ENCODE measurements around the gene ALX3. TPM values are rescaled to one million over a fixed set of nuclear protein-coding genes. Genes with fewer than 3 reads are reported as not detected.

ALX3 gene
- total and polyA plus RNA-seq, 2 of the 4 experiments (the other 2 are of a cell fraction) = not detected

DNA sequence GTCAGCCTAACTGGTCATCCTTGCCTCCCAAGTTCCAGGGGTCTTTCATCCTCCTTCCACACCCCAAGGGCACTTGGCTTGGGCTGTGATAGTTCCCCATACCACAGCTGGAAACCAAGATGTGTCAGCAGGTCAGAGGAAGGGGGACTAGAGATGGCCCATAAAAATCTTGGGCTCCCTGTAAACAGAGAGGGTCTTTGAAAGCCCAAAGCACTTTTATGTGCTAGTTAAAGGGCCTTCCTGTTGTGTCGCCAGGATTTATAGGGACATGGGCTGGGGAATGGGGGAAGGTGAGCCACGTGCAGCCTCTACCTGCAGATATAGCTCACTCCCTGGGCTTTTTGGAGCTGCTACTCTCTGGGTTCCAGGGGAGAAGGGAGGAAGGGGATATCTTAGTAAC, 29.9 kb upstream of the ALX3 start (continued):
- no peak for TF ChIP-seq BHLHE40 (IDR thresholded peaks at IDR 0.05; ENCODE audit: low read depth, low read length)
- no peak for TF ChIP-seq NFE2L2 (IDR thresholded peaks at IDR 0.05; ENCODE audit: low read depth, low read length)
- TF ChIP-seq FOS (IDR thresholded peaks at IDR 0.05; ENCODE audit: low read depth, low read length) = no peak

GRCh38 chr1:110098222-110099026, 28.0 kb upstream of the ALX3 start:
- Histone ChIP-seq H2AK9ac (replicated peaks; ENCODE audit: low read depth, low read length, poor library complexity) (peak overlapping the region; percentile 28), H3K36me3 (ENCODE audit: control insufficient read depth, insufficient read depth, low read length) (no peaks in the 10 kb centered on the region), H3K14ac (replicated peaks; ENCODE audit: low read depth, low read length) (no peak overlapping the region), H3K9me1 (ENCODE audit: insufficient read depth, low read length) (peaks cover 2% of the 10 kb centered on the region; the same call in 1 of the 2 replicates), H2BK120ac (ENCODE audit: low read depth, low read length) (no peak overlapping the region), H2BK15ac (ENCODE audit: low read depth, low read length) (no peak overlapping the region), H3K4me1 (ENCODE audit: control insufficient read depth, insufficient read depth, low read length) (no peaks in the 10 kb centered on the region; the same call in 1 of the 2 replicates), H2BK5ac (ENCODE audit: low read depth, low read length, poor library complexity, severe bottlenecking) (no peak overlapping the region), H3K27me3 (ENCODE audit: control insufficient read depth, insufficient read depth, low read length) (peaks cover 59% of the 10 kb centered on the region), H3K79me1 (ENCODE audit: low read depth in 1 of 2, low read length in 2 of 2) (no peaks in the 10 kb centered on the region), H3K56ac (ENCODE audit: extremely low read depth, insufficient read depth, low read length) (no peak overlapping the region), H4K8ac (ENCODE audit: low read depth in 2 of 2, low read length in 2 of 2) (no peak overlapping the region), H3K23ac (ENCODE audit: low read depth, low read length) (no peak overlapping the region), H3K4me2 (ENCODE audit: low read depth, low read length) (no peak overlapping the region), H4K91ac (ENCODE audit: insufficient read depth, low read depth, low read length) (no peak overlapping the region), H3K4ac (ENCODE audit: low read depth, low read length) (no peak overlapping the region), H4K20me1 (ENCODE audit: insufficient read depth, low read length) (no peaks in the 10 kb centered on the region), H3K27ac (ENCODE audit: insufficient read depth, low read length) (no peak overlapping the region), H4K5ac (ENCODE audit: low read depth, low read length) (no peak overlapping the region), H2AK5ac (ENCODE audit: low read depth, low read length) (no peak overlapping the region), H3K9ac (ENCODE audit: low read depth, low read length) (no peak overlapping the region), H3K9me3 (ENCODE audit: control insufficient read depth, insufficient read depth, low read length) (peaks cover 3% of the 10 kb centered on the region), H2BK20ac (ENCODE audit: low read depth, low read length) (no peak overlapping the region), H2AFZ (replicated peaks; ENCODE audit: low read length, poor library complexity) (no peak overlapping the region), H3K4me3 (ENCODE audit: insufficient read depth, low read depth, low read length) (no peak overlapping the region), H3K18ac (ENCODE audit: low read depth, low read length) (no peak overlapping the region)
- no TSS peak for BruUV-seq (replicated peaks)
- ATAC-seq (ENCODE audit: low read depth) (no peak), DNase-seq (no peak)
- dilution Hi-C loops (cut with HindIII; ENCODE audit: low sequenced_read_pairs, unreplicated experiment) (no loop called here), intact Hi-C loops (cut with micrococcal nuclease) (no loop called here), in situ Hi-C loops (cut with MboI; ENCODE audit: low sequenced_read_pairs) (no loop called here)
- POLR2A ChIA-PET (ENCODE audit: unreplicated experiment) = no interaction called here
- no CpG with 5 or more reads among the region's 9 CpGs for WGBS, 2 experiments (ENCODE audit: extremely low coverage in 2 of 2, insufficient read length in 1 of 2)
- CTCF ChIA-PET = no interaction called here
- TF ChIP-seq CHD1 (IDR thresholded peaks at IDR 0.05; ENCODE audit: low read depth, low read length) (no peak), RAD21 (IDR thresholded peaks at IDR 0.05; ENCODE audit: low read length) (no peak), USF2 (IDR thresholded peaks at IDR 0.05; ENCODE audit: low read depth, low read length) (no peak), MAZ (IDR thresholded peaks at IDR 0.05; ENCODE audit: borderline replicate concordance, low read depth, low read length) (no peak), MAFK (IDR thresholded peaks at IDR 0.05; ENCODE audit: low read depth, low read length) (no peak), RCOR1 (IDR thresholded peaks at IDR 0.05; ENCODE audit: insufficient replicate concordance, low read length) (no peak), BHLHE40 (IDR thresholded peaks at IDR 0.05; ENCODE audit: low read depth, low read length) (no peak), RFX5 (IDR thresholded peaks at IDR 0.05; ENCODE audit: low read depth, low read length) (no peak), SMC3 (IDR thresholded peaks at IDR 0.05; ENCODE audit: low read depth, low read length) (no peak)
- TF ChIP-seq, protein P1, sequence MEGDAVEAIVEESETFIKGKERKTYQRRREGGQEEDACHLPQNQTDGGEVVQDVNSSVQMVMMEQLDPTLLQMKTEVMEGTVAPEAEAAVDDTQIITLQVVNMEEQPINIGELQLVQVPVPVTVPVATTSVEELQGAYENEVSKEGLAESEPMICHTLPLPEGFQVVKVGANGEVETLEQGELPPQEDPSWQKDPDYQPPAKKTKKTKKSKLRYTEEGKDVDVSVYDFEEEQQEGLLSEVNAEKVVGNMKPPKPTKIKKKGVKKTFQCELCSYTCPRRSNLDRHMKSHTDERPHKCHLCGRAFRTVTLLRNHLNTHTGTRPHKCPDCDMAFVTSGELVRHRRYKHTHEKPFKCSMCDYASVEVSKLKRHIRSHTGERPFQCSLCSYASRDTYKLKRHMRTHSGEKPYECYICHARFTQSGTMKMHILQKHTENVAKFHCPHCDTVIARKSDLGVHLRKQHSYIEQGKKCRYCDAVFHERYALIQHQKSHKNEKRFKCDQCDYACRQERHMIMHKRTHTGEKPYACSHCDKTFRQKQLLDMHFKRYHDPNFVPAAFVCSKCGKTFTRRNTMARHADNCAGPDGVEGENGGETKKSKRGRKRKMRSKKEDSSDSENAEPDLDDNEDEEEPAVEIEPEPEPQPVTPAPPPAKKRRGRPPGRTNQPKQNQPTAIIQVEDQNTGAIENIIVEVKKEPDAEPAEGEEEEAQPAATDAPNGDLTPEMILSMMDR (conservative IDR thresholded peaks at IDR 0.05; ENCODE audit: low read depth, low read length) = no peak
- TF ChIP-seq, protein P2, sequence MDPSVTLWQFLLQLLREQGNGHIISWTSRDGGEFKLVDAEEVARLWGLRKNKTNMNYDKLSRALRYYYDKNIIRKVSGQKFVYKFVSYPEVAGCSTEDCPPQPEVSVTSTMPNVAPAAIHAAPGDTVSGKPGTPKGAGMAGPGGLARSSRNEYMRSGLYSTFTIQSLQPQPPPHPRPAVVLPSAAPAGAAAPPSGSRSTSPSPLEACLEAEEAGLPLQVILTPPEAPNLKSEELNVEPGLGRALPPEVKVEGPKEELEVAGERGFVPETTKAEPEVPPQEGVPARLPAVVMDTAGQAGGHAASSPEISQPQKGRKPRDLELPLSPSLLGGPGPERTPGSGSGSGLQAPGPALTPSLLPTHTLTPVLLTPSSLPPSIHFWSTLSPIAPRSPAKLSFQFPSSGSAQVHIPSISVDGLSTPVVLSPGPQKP (IDR thresholded peaks at IDR 0.05; ENCODE audit: borderline replicate concordance, low read depth, low read length) = no peak
